HepG2 (cell line): ENCODE data around the gene G6PC3. TPM values are rescaled to one million over a fixed set of nuclear protein-coding genes. Genes with fewer than 3 reads are reported as not detected.

Source experiments
- MAF1 ChIP-seq: sonication (generic); formaldehyde crosslinking; IDR thresholded peaks from 2 replicates; pipeline ENCODE4 v1.5.0; 2020; ENCODE audit warnings: missing genetic modification reagents, borderline replicate concordance
- PATZ1 ChIP-seq: sonication (generic); formaldehyde crosslinking; IDR thresholded peaks from 2 replicates; pipeline ENCODE4 v1.4.0; 2020; ENCODE audit warnings: missing genetic modification reagents
- PHF20 ChIP-seq: sonication (generic); formaldehyde crosslinking; IDR thresholded peaks from 2 replicates; pipeline ENCODE4 v1.5.0; 2020; ENCODE audit warnings: mild to moderate bottlenecking, missing genetic modification reagents
- THAP9 ChIP-seq: sonication (generic); formaldehyde crosslinking; IDR thresholded peaks from 2 replicates; pipeline ENCODE4; 2020; ENCODE audit warnings: missing genetic modification reagents, mild to moderate bottlenecking, borderline replicate concordance
- ZNF784 ChIP-seq: sonication (generic); formaldehyde crosslinking; IDR thresholded peaks from 2 replicates; pipeline ENCODE4 v1.5.1; 2020; ENCODE audit warnings: missing genetic modification reagents, mild to moderate bottlenecking, borderline replicate concordance
- polyA plus RNA-seq, 8 experiments: library from polyadenylated mRNA; depleted of rRNA in 3 of 8; stranded (reverse) in 7 of 8; unstranded in 1 of 8; fragments of >200 nt; fragmentation: Illumina TruSeq in 4 of 8; extraction: Trizol in 4 of 8; gene quantifications; 2 replicates each; pipeline versions ENCODE4 v1.2.1 to v1.2.3, GENCODE V29; 2011 to 2016; ENCODE audit warnings: low read depth in 4 of 8, missing spikeins in 1 of 8, mixed read lengths in 1 of 8; ENCODE audit not compliant: insufficient read depth in 1 of 8
- total RNA-seq, 5 experiments: library from RNA; depleted of rRNA; stranded (reverse); fragments of >200 nt; fragmentation: Illumina TruSeq; extraction: Trizol; gene quantifications; 2 replicates each; pipeline ENCODE4 v1.2.3, GENCODE V29; 2016; ENCODE audit warnings: low read depth in 1 of 5
- TF ChIP-seq, protein P1 (sequence below): sonication (generic); formaldehyde crosslinking; IDR thresholded peaks from 2 replicates; pipeline ENCODE4 v1.4.0; 2020; ENCODE audit warnings: mild to moderate bottlenecking, missing genetic modification reagents
- TF ChIP-seq, protein P2 (sequence below): sonication (generic); formaldehyde crosslinking; IDR thresholded peaks from 2 replicates; pipeline ENCODE4 v1.5.0; 2020; ENCODE audit warnings: missing genetic modification reagents

G6PC3 gene
- total and polyA plus RNA-seq, 2 of the 13 experiments (the other 11 are each of a cell fraction or from before 2014, with no cell fraction given): 38.5 to 75.8 TPM

GRCh38 chr17:44097110-44097958, 26.8 kb downstream of the G6PC3 start (continued):
- TF ChIP-seq MAF1 (CRISPR knock-in tag): no peak
- TF ChIP-seq, protein P1, sequence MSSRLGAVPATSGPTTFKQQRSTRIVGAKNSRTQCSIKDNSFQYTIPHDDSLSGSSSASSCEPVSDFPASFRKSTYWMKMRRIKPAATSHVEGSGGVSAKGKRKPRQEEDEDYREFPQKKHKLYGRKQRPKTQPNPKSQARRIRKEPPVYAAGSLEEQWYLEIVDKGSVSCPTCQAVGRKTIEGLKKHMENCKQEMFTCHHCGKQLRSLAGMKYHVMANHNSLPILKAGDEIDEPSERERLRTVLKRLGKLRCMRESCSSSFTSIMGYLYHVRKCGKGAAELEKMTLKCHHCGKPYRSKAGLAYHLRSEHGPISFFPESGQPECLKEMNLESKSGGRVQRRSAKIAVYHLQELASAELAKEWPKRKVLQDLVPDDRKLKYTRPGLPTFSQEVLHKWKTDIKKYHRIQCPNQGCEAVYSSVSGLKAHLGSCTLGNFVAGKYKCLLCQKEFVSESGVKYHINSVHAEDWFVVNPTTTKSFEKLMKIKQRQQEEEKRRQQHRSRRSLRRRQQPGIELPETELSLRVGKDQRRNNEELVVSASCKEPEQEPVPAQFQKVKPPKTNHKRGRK (CRISPR knock-in tag): no peak
- no peak for TF ChIP-seq THAP9 (CRISPR knock-in tag)
- TF ChIP-seq, protein P2, sequence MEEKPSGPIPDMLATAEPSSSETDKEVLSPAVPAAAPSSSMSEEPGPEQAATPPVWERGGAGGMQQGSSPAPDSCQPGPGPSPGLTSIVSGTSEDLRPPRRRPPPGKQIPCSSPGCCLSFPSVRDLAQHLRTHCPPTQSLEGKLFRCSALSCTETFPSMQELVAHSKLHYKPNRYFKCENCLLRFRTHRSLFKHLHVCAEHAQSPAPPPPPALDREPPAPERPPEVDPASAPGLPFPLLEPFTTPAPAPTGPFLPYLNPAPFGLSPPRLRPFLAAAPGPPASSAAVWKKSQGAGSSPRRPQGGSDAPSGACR: no peak
- TF ChIP-seq PATZ1 (CRISPR knock-in tag): peak; percentile 82
- no peak for TF ChIP-seq PHF20 (CRISPR knock-in tag)
- TF ChIP-seq ZNF784 (CRISPR knock-in tag): no peak
